ENCODE results near the gene HCFC2. TPM values are rescaled to one million over a fixed set of nuclear protein-coding genes. Genes with fewer than 3 reads are reported as not detected.

HCFC2 gene
- total RNA-seq, 1 experiment from 2014 or later, result 8.5 TPM

DNA sequence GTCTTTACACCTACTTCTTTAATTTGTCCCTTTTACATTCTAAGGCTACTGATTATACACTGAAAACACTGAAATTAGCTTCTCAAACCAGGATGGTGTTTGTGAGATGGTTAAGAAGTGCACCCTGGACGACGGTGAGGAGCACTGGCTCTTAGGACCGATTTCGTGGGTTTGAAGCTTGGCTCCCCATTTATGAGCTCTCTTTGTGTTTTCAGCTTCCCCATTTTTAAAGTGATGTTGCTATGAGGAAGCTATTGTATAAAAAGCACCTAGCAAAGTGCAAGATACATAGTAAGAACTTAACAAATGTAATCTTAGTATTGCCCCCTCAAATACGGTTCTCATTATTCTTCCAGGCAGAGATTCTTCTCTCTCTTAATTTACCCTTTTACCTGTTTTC is 69.0 kb downstream of the HCFC2 start:
- H3K4me1 ChIP-seq (ENCODE audit: control insufficient read depth, insufficient read depth, low read length), result peaks cover 17% of the 10 kb centered on the region
- DNase-seq (ENCODE audit: low read depth, low spot score) (no peak), ATAC-seq (no peak)
- intact Hi-C loops (cut with micrococcal nuclease; ENCODE audit: unreplicated experiment) (loop anchor here (10.0 kb wide), 1 partner anchor 171 kb away; the partner anchor contains the start of gene EID3), in situ Hi-C loops (cut with HindIII; ENCODE audit: low pct_unique_long_range_greater_than_20kb, low sequenced_read_pairs) (no loop called here)
- no peaks in the 10 kb centered on the region for H3K27me3 ChIP-seq (ENCODE audit: control insufficient read depth, insufficient read depth, low read length)
- H3K36me3 ChIP-seq (ENCODE audit: control insufficient read depth, insufficient read depth, low read length), result peaks cover 18% of the 10 kb centered on the region; the same call in 1 of the 2 replicates
- ChIA-PET POLR2A (no interaction called here), CTCF (no interaction called here)
- H3K9me3 ChIP-seq (ENCODE audit: control insufficient read depth, insufficient read depth, low read depth, low read length), result no peaks in the 10 kb centered on the region
- BruUV-seq (replicated peaks), result no TSS peak
- no peak for TF ChIP-seq SIN3A (IDR thresholded peaks at IDR 0.05; ENCODE audit: borderline replicate concordance, insufficient read depth, low read depth, low read length)
- TF ChIP-seq REST (IDR thresholded peaks at IDR 0.05; ENCODE audit: insufficient read depth in 1 of 2, low read depth in 2 of 2, low read length in 1 of 2), result no peak
- no peak for TF ChIP-seq POLR2AphosphoS5 (IDR thresholded peaks at IDR 0.05; ENCODE audit: low read depth, low read length)
- TF ChIP-seq CTCF (IDR thresholded peaks at IDR 0.05), result no peak
- no peak for TF ChIP-seq TCF7L2 (IDR thresholded peaks at IDR 0.05; ENCODE audit: low read depth, low read length)
- no peak overlapping the region for H3K4me3 ChIP-seq (ENCODE audit: low read depth in 2 of 2, low read length in 2 of 2)
- no peak overlapping the region for H3K27ac ChIP-seq (ENCODE audit: low read length)

GRCh38 chr12:104133866-104134265 is 69.5 kb downstream of the HCFC2 start:
- BruUV-seq (replicated peaks), result no TSS peak
- DNase-seq (ENCODE audit: low read depth, low spot score), result no peak
- TF ChIP-seq POLR2AphosphoS5 (IDR thresholded peaks at IDR 0.05; ENCODE audit: low read depth, low read length), result no peak
- TF ChIP-seq TCF7L2 (IDR thresholded peaks at IDR 0.05; ENCODE audit: low read depth, low read length), result no peak
- Histone ChIP-seq H3K36me3 (ENCODE audit: control insufficient read depth, insufficient read depth, low read length) (peaks cover 17% of the 10 kb centered on the region; the same call in 1 of the 2 replicates), H3K27me3 (ENCODE audit: control insufficient read depth, insufficient read depth, low read length) (no peaks in the 10 kb centered on the region), H3K9me3 (ENCODE audit: control insufficient read depth, insufficient read depth, low read depth, low read length) (no peaks in the 10 kb centered on the region), H3K4me3 (ENCODE audit: low read depth in 2 of 2, low read length in 2 of 2) (no peak overlapping the region), H3K4me1 (ENCODE audit: control insufficient read depth, insufficient read depth, low read length) (peaks cover 22% of the 10 kb centered on the region), H3K27ac (ENCODE audit: low read length) (no peak overlapping the region)
- in situ Hi-C loops (cut with HindIII; ENCODE audit: low pct_unique_long_range_greater_than_20kb, low sequenced_read_pairs), result no loop called here
- ChIA-PET CTCF (no interaction called here), POLR2A (no interaction called here)
- intact Hi-C loops (cut with micrococcal nuclease; ENCODE audit: unreplicated experiment), result loop anchor here (10.0 kb wide), 1 partner anchor 171 kb away; the partner anchor contains the start of gene EID3
- no peak for ATAC-seq

DNA sequence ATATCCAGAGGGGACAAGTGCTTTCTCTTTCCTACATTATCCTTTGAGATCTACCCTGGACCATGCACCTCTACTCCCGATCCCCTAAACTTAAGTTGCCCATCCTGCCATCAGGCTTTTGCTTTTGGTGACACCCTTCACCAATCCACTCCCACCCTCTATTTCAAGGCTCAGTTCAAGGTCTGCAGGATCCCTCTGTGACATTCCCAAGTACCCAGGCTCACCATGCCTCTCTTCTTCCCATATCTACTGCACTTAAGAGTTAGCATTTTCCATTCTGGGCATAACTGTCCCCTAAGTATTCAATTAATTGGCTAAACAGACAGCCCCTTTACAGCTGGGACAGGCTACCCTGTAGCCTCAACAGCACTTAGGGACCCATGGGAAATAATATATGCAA is 70.6 kb downstream of the HCFC2 start:
- H3K4me3 ChIP-seq (ENCODE audit: low read depth in 2 of 2, low read length in 2 of 2), result no peak overlapping the region
- ATAC-seq (no peak), DNase-seq (ENCODE audit: low read depth, low spot score) (no peak)
- TF ChIP-seq SIN3A (IDR thresholded peaks at IDR 0.05; ENCODE audit: borderline replicate concordance, insufficient read depth, low read depth, low read length) (no peak), CTCF (IDR thresholded peaks at IDR 0.05) (no peak), POLR2AphosphoS5 (IDR thresholded peaks at IDR 0.05; ENCODE audit: low read depth, low read length) (no peak), TCF7L2 (IDR thresholded peaks at IDR 0.05; ENCODE audit: low read depth, low read length) (no peak)
- H3K27ac ChIP-seq (ENCODE audit: low read length), result 0 out of 2 replicates have a peak overlapping the region, but pooled peaks have one; percentile 31
- in situ Hi-C loops (cut with HindIII; ENCODE audit: low pct_unique_long_range_greater_than_20kb, low sequenced_read_pairs), result no loop called here
- intact Hi-C loops (cut with micrococcal nuclease; ENCODE audit: unreplicated experiment), result loop anchor here (10.0 kb wide), 1 partner anchor 170 kb away; the partner anchor contains the start of gene EID3
- peaks cover 24% of the 10 kb centered on the region for H3K4me1 ChIP-seq (ENCODE audit: control insufficient read depth, insufficient read depth, low read length)
- no peaks in the 10 kb centered on the region for H3K27me3 ChIP-seq (ENCODE audit: control insufficient read depth, insufficient read depth, low read length)
- CTCF ChIA-PET, result no interaction called here
- H3K9me3 ChIP-seq (ENCODE audit: control insufficient read depth, insufficient read depth, low read depth, low read length), result no peaks in the 10 kb centered on the region
- POLR2A ChIA-PET, result no interaction called here
- H3K36me3 ChIP-seq (ENCODE audit: control insufficient read depth, insufficient read depth, low read length), result peaks cover 17% of the 10 kb centered on the region; the same call in 1 of the 2 replicates
- no TSS peak for BruUV-seq (replicated peaks)

Measured in Panc1 (cell line).